ENCODE results near the gene TEX10.

DNA sequence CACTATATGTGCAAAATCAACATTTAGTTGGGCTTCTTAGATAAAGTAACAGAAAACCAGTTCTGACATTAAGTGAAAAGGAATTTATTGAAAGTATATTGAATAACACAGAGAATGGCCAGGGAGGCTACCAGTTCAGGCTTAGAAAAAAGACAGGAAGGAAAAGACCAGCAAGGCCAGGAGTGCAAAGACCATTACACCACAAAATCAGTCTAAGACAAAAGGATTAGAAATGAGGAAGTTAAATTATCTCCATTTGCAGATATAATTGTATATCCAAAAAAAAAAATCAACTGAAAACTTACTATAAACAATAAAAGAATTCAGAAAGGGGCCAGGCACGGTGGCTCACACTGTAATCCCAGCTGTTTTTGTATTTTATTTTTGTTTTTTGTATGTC, 4.8 kb upstream of the TEX10 start:
- no peak for TF ChIP-seq EZH2 (IDR thresholded peaks at IDR 0.05)
- TF ChIP-seq POLR2AphosphoS5 (IDR thresholded peaks at IDR 0.05; ENCODE audit: borderline replicate concordance, low read depth, low read length) = no peak
- no peak for TF ChIP-seq FOXP2 (optimal IDR thresholded peaks at IDR 0.05; ENCODE audit: control extremely low read depth, extremely low read length, insufficient read depth)
